Activated CD8-positive, alpha-beta T cell treated with anti-CD3 and anti-CD28 coated beads, Interleukin-2, amount 10 ng/mL, durations not matched to agents 7 days and 5 days (primary cell): Measurements from ENCODE around the gene LHFPL6. TPM values are rescaled to one million over a fixed set of nuclear protein-coding genes. Genes with fewer than 3 reads are reported as not detected.

Source experiments
- ATAC-seq: fragments of 150-1000 bp; cut with Tn5 transposase; one replicate; pipeline ENCODE4 v1.10.0; 2021; ENCODE audit warnings: moderate library complexity
- CTCF ChIA-PET: fragments of 350-600 bp; sonication (Branson Sonifier 250); formaldehyde crosslinking; loops from one replicate; lab custom pipeline; 2021; ENCODE audit warnings: antibody characterized with exemption; lab: Charles Lee
- POLR2A ChIA-PET: fragments of 350-600 bp; sonication (Branson Sonifier 250); formaldehyde crosslinking; loops from one replicate; lab custom pipeline; 2021; ENCODE audit warnings: antibody characterized with exemption; lab: Charles Lee
- DNase-seq: peaks from one replicate; pipeline ENCODE4 v3.0.0-alpha.2; 2020
- H3K27ac Mint-ChIP-seq: one replicate; pipeline ENCODE4 v1.8.0; 2021; ENCODE audit warnings: mild to moderate bottlenecking, mixed read lengths
- H3K27me3 Mint-ChIP-seq: one replicate; pipeline ENCODE4 v1.8.0; 2021; ENCODE audit warnings: low read depth, mixed read lengths
- H3K36me3 Mint-ChIP-seq: one replicate; pipeline ENCODE4 v1.8.0; 2021; ENCODE audit warnings: low read depth, mixed read lengths
- H3K4me1 Mint-ChIP-seq: one replicate; pipeline ENCODE4 v1.8.0; 2021; ENCODE audit warnings: low read depth, mixed read lengths
- H3K4me3 Mint-ChIP-seq: one replicate; pipeline ENCODE4 v1.8.0; 2021; ENCODE audit warnings: mild to moderate bottlenecking, mixed read lengths
- H3K9me3 Mint-ChIP-seq: one replicate; pipeline ENCODE4 v1.8.0; 2022; ENCODE audit warnings: mixed read lengths; ENCODE audit not compliant: insufficient read depth
- total RNA-seq, 2 experiments: library from RNA; stranded (reverse); gene quantifications; one replicate each; pipeline ENCODE4 v1.2.3, GENCODE V29; 2021

The LHFPL6 gene
- total RNA-seq, 2 experiments from 2014 or later, result 0.13 TPM; not detected in 1

GRCh38 chr13:39547108-39547507 lies 55.9 kb downstream of the LHFPL6 start:
- CTCF ChIA-PET, result no interaction called here
- H3K27me3 Mint-ChIP-seq, result peaks cover 23% of the 10 kb centered on the region
- H3K4me1 Mint-ChIP-seq, result no peaks in the 10 kb centered on the region
- H3K9me3 Mint-ChIP-seq, result no peaks in the 10 kb centered on the region
- POLR2A ChIA-PET, result no interaction called here
- H3K27ac Mint-ChIP-seq, result no peak overlapping the region
- H3K36me3 Mint-ChIP-seq, result no peaks in the 10 kb centered on the region
- ATAC-seq, result no peak
- DNase-seq, result no peak
- no peak overlapping the region for H3K4me3 Mint-ChIP-seq

- Mint-ChIP-seq H3K27ac (no peak overlapping the region), H3K4me1 (no peaks in the 10 kb centered on the region), H3K9me3 (no peaks in the 10 kb centered on the region), H3K4me3 (no peak overlapping the region), H3K36me3 (no peaks in the 10 kb centered on the region), H3K27me3 (peaks cover 11% of the 10 kb centered on the region)
- DNase-seq (no peak), ATAC-seq (no peak)
- POLR2A ChIA-PET, result no interaction called here
- CTCF ChIA-PET, result interaction anchor here (1.2 kb wide), 1 partner anchor 74 kb away, joined by 3 read pairs; no protein-coding TSS in a partner anchor
Measured at GRCh38 chr13:39542361-39542760, 60.6 kb downstream of the LHFPL6 start.

GRCh38 chr13:39540929-39541605 lies 61.9 kb downstream of the LHFPL6 start:
- ChIA-PET POLR2A (no interaction called here), CTCF (interaction anchor here (1.2 kb wide), 1 partner anchor 75 kb away, joined by 3 read pairs; no protein-coding TSS in a partner anchor)
- H3K4me3 Mint-ChIP-seq, result no peak overlapping the region
- peaks cover 6% of the 10 kb centered on the region for H3K27me3 Mint-ChIP-seq
- H3K27ac Mint-ChIP-seq, result no peak overlapping the region
- ATAC-seq, result no peak
- H3K36me3 Mint-ChIP-seq, result no peaks in the 10 kb centered on the region
- H3K9me3 Mint-ChIP-seq, result no peaks in the 10 kb centered on the region
- no peaks in the 10 kb centered on the region for H3K4me1 Mint-ChIP-seq
- no peak for DNase-seq

- ATAC-seq (no peak), DNase-seq (no peak)
- H3K27ac Mint-ChIP-seq, result no peak overlapping the region
- no peaks in the 10 kb centered on the region for H3K4me1 Mint-ChIP-seq
- H3K9me3 Mint-ChIP-seq, result no peaks in the 10 kb centered on the region
- ChIA-PET POLR2A (no interaction called here), CTCF (no interaction called here)
- H3K36me3 Mint-ChIP-seq, result no peaks in the 10 kb centered on the region
- no peak overlapping the region for H3K4me3 Mint-ChIP-seq
- peaks cover 10% of the 10 kb centered on the region for H3K27me3 Mint-ChIP-seq
Measured at GRCh38 chr13:39538816-39539790, 63.9 kb downstream of the LHFPL6 start.

- no peak overlapping the region for H3K4me3 Mint-ChIP-seq
- POLR2A ChIA-PET, result no interaction called here
- no peak for DNase-seq
- peaks cover 13% of the 10 kb centered on the region for H3K27me3 Mint-ChIP-seq
- no peaks in the 10 kb centered on the region for H3K9me3 Mint-ChIP-seq
- no peak overlapping the region for H3K27ac Mint-ChIP-seq
- H3K4me1 Mint-ChIP-seq, result no peaks in the 10 kb centered on the region
- H3K36me3 Mint-ChIP-seq, result no peaks in the 10 kb centered on the region
- CTCF ChIA-PET, result no interaction called here
- no peak for ATAC-seq
Measured at GRCh38 chr13:39536906-39537305, 66.1 kb downstream of the LHFPL6 start.

GRCh38 chr13:39536274-39536673 lies 66.7 kb downstream of the LHFPL6 start:
- H3K9me3 Mint-ChIP-seq, result no peaks in the 10 kb centered on the region
- no peaks in the 10 kb centered on the region for H3K36me3 Mint-ChIP-seq
- no peaks in the 10 kb centered on the region for H3K4me1 Mint-ChIP-seq
- ATAC-seq (no peak), DNase-seq (no peak)
- H3K4me3 Mint-ChIP-seq, result no peak overlapping the region
- ChIA-PET CTCF (no interaction called here), POLR2A (no interaction called here)
- H3K27me3 Mint-ChIP-seq, result peaks cover 14% of the 10 kb centered on the region
- H3K27ac Mint-ChIP-seq, result no peak overlapping the region

- Mint-ChIP-seq H3K9me3 (no peaks in the 10 kb centered on the region), H3K4me1 (no peaks in the 10 kb centered on the region), H3K36me3 (no peaks in the 10 kb centered on the region), H3K27ac (no peak overlapping the region), H3K4me3 (no peak overlapping the region), H3K27me3 (peaks cover 17% of the 10 kb centered on the region)
- CTCF ChIA-PET, result no interaction called here
- DNase-seq (no peak), ATAC-seq (no peak)
- POLR2A ChIA-PET, result no interaction called here
Measured at GRCh38 chr13:39533651-39534150, 69.3 kb downstream of the LHFPL6 start.

- H3K4me1 Mint-ChIP-seq, result no peaks in the 10 kb centered on the region
- ChIA-PET CTCF (no interaction called here), POLR2A (no interaction called here)
- no peaks in the 10 kb centered on the region for H3K36me3 Mint-ChIP-seq
- H3K4me3 Mint-ChIP-seq, result no peak overlapping the region
- H3K27ac Mint-ChIP-seq, result no peak overlapping the region
- H3K27me3 Mint-ChIP-seq, result peaks cover 18% of the 10 kb centered on the region
- H3K9me3 Mint-ChIP-seq, result no peaks in the 10 kb centered on the region
- no peak for DNase-seq
- no peak for ATAC-seq
Measured at GRCh38 chr13:39531646-39532045, 71.3 kb downstream of the LHFPL6 start.

- H3K27me3 Mint-ChIP-seq, result peaks cover 18% of the 10 kb centered on the region
- ATAC-seq (no peak), DNase-seq (no peak)
- H3K4me3 Mint-ChIP-seq, result no peak overlapping the region
- H3K9me3 Mint-ChIP-seq, result no peaks in the 10 kb centered on the region
- no peaks in the 10 kb centered on the region for H3K36me3 Mint-ChIP-seq
- H3K4me1 Mint-ChIP-seq, result no peaks in the 10 kb centered on the region
- CTCF ChIA-PET, result no interaction called here
- POLR2A ChIA-PET, result no interaction called here
- H3K27ac Mint-ChIP-seq, result no peak overlapping the region
Measured at GRCh38 chr13:39530916-39531315, 72.1 kb downstream of the LHFPL6 start.

GRCh38 chr13:39528661-39528980 lies 74.4 kb downstream of the LHFPL6 start:
- Mint-ChIP-seq H3K27ac (no peak overlapping the region), H3K9me3 (no peaks in the 10 kb centered on the region), H3K27me3 (peaks cover 12% of the 10 kb centered on the region), H3K4me3 (no peak overlapping the region), H3K4me1 (no peaks in the 10 kb centered on the region), H3K36me3 (no peaks in the 10 kb centered on the region)
- ChIA-PET CTCF (interaction anchor here (1.7 kb wide), 1 partner anchor 84 kb away, joined by 6 read pairs; no protein-coding TSS in a partner anchor), POLR2A (no interaction called here)
- DNase-seq, result no peak
- no peak for ATAC-seq

GRCh38 chr13:39527961-39528660 lies 74.9 kb downstream of the LHFPL6 start:
- H3K4me3 Mint-ChIP-seq, result no peak overlapping the region
- POLR2A ChIA-PET, result no interaction called here
- H3K36me3 Mint-ChIP-seq, result no peaks in the 10 kb centered on the region
- CTCF ChIA-PET, result interaction anchor here (1.7 kb wide), 1 partner anchor 84 kb away, joined by 6 read pairs; no protein-coding TSS in a partner anchor
- ATAC-seq (no peak), DNase-seq (no peak)
- H3K9me3 Mint-ChIP-seq, result no peaks in the 10 kb centered on the region
- no peak overlapping the region for H3K27ac Mint-ChIP-seq
- no peaks in the 10 kb centered on the region for H3K4me1 Mint-ChIP-seq
- H3K27me3 Mint-ChIP-seq, result peaks cover 9% of the 10 kb centered on the region
